IMR-90 (cell line): Measurements from ENCODE around the gene RERE. TPM values are rescaled to one million over a fixed set of nuclear protein-coding genes. Genes with fewer than 3 reads are reported as not detected.

Experiments
- ATAC-seq: fragments of 200-7000 bp; cut with Tn5 transposase; 2 replicates; pipeline ENCODE4 v1.9.1; 2020; ENCODE audit warnings: low read depth, mild to moderate bottlenecking, moderate library complexity
- BruUV-seq: library from RNA; stranded (reverse); fragments of 400-500 nt; replicated peaks from 2 replicates; lab custom pipeline; 2021; lab: Mats Ljungman, UMichigan
- CTCF ChIA-PET: fragments of 300-600 bp; formaldehyde crosslinking; extraction: SDS; loops from one replicate; lab custom pipeline; 2021; ENCODE audit warnings: antibody characterized with exemption; lab: Yijun Ruan, JAX
- POLR2A ChIA-PET: fragments of 300-600 bp; sonication (Branson Sonifier 250); formaldehyde crosslinking; loops from one replicate; lab custom pipeline; 2022; ENCODE audit warnings: antibody characterized with exemption; ENCODE audit not compliant: unreplicated experiment; lab: Charles Lee
- DNase-seq: peaks from one replicate; pipeline ENCODE4 v3.0.0; 2013
- H2AFZ ChIP-seq: replicated peaks from 2 replicates; pipeline ENCODE3; 2013; ENCODE audit warnings: low read length, mild to moderate bottlenecking; ENCODE audit not compliant: poor library complexity
- H2AK5ac ChIP-seq: 2 replicates; pipeline ENCODE4 v1.6.1; 2013; ENCODE audit warnings: low read depth, low read length, inconsistent platforms
- H2AK9ac ChIP-seq: replicated peaks from 2 replicates; pipeline ENCODE3; 2013; ENCODE audit warnings: mild to moderate bottlenecking, low read depth, low read length, moderate library complexity; ENCODE audit not compliant: poor library complexity
- H2BK120ac ChIP-seq: 2 replicates; pipeline ENCODE4 v1.6.1; 2013; ENCODE audit warnings: low read depth, low read length, inconsistent platforms
- H2BK15ac ChIP-seq: 3 replicates; pipeline ENCODE4 v1.6.1; 2013; ENCODE audit warnings: low read depth, low read length, inconsistent platforms
- H2BK20ac ChIP-seq: 2 replicates; pipeline ENCODE4 v1.6.1; 2013; ENCODE audit warnings: low read depth, mild to moderate bottlenecking, inconsistent platforms, low read length, moderate library complexity
- H2BK5ac ChIP-seq: 2 replicates; pipeline ENCODE4 v1.6.1; 2013; ENCODE audit warnings: mild to moderate bottlenecking, low read depth, low read length, inconsistent platforms; ENCODE audit not compliant: poor library complexity, severe bottlenecking
- H3K14ac ChIP-seq: replicated peaks from 2 replicates; pipeline ENCODE4 v1.6.1; 2013; ENCODE audit warnings: low read depth, low read length, inconsistent platforms
- H3K18ac ChIP-seq: 2 replicates; pipeline ENCODE4 v1.6.1; 2013; ENCODE audit warnings: low read depth, low read length, control low read depth
- H3K23ac ChIP-seq: 2 replicates; pipeline ENCODE4 v1.6.1; 2013; ENCODE audit warnings: low read depth, low read length, inconsistent platforms
- H3K27ac ChIP-seq: 2 replicates; pipeline ENCODE4 v1.5.1; 2013; ENCODE audit warnings: mild to moderate bottlenecking, control low read depth, low read length; ENCODE audit not compliant: insufficient read depth
- H3K27me3 ChIP-seq: 2 replicates; pipeline ENCODE4 v1.6.1; 2013; ENCODE audit warnings: low read length; ENCODE audit not compliant: control insufficient read depth, insufficient read depth
- H3K36me3 ChIP-seq: 2 replicates; pipeline ENCODE4 v1.6.1; 2013; ENCODE audit warnings: low read length, mixed read lengths; ENCODE audit not compliant: control insufficient read depth, insufficient read depth
- H3K4ac ChIP-seq: 2 replicates; pipeline ENCODE4 v1.6.1; 2013; ENCODE audit warnings: low read depth, low read length, inconsistent platforms
- H3K4me1 ChIP-seq: 2 replicates; pipeline ENCODE4 v1.6.1; 2013; ENCODE audit warnings: low read length, mixed read lengths; ENCODE audit not compliant: control insufficient read depth, insufficient read depth
- H3K4me2 ChIP-seq: 2 replicates; pipeline ENCODE4 v1.6.1; 2013; ENCODE audit warnings: low read depth, mild to moderate bottlenecking, control low read depth, low read length, moderate library complexity
- H3K4me3 ChIP-seq: 2 replicates; pipeline ENCODE4 v1.5.1; 2013; ENCODE audit warnings: low read depth, mild to moderate bottlenecking, control low read depth, low read length, moderate library complexity; ENCODE audit not compliant: insufficient read depth
- H3K56ac ChIP-seq: 2 replicates; pipeline ENCODE4 v1.6.1; 2013; ENCODE audit warnings: low read length, inconsistent platforms; ENCODE audit not compliant: insufficient read depth; ENCODE audit errors: extremely low read depth
- H3K79me1 ChIP-seq, 2 experiments: 2 replicates each; pipeline ENCODE4 v1.6.1; 2013; ENCODE audit warnings: low read length in 2 of 2, inconsistent platforms in 1 of 2, low read depth in 1 of 2
- H3K9ac ChIP-seq: 2 replicates; pipeline ENCODE4 v1.6.1; 2013; ENCODE audit warnings: low read depth, low read length, control low read depth
- H3K9me1 ChIP-seq: 2 replicates; pipeline ENCODE4 v1.6.1; 2013; ENCODE audit warnings: low read length, inconsistent platforms; ENCODE audit not compliant: insufficient read depth
- H3K9me3 ChIP-seq: 2 replicates; pipeline ENCODE4 v1.6.1; 2013; ENCODE audit warnings: low read length; ENCODE audit not compliant: control insufficient read depth, insufficient read depth
- H4K20me1 ChIP-seq: 2 replicates; pipeline ENCODE4 v1.6.1; 2013; ENCODE audit warnings: low read length, inconsistent platforms; ENCODE audit not compliant: insufficient read depth
- H4K5ac ChIP-seq: 2 replicates; pipeline ENCODE4 v1.6.1; 2013; ENCODE audit warnings: mild to moderate bottlenecking, low read depth, low read length, control low read depth
- H4K8ac ChIP-seq, 2 experiments: 2 replicates each; pipeline ENCODE4 v1.6.1; 2013; ENCODE audit warnings: low read depth in 2 of 2, low read length in 2 of 2, control low read depth in 1 of 2, inconsistent platforms in 1 of 2
- H4K91ac ChIP-seq: 2 replicates; pipeline ENCODE4 v1.6.1; 2013; ENCODE audit warnings: low read depth, low read length, inconsistent platforms; ENCODE audit not compliant: insufficient read depth
- BHLHE40 ChIP-seq: fragments of 150-350 bp; IDR thresholded peaks from 2 replicates; pipeline ENCODE4 v1.6.1; 2016; ENCODE audit warnings: mild to moderate bottlenecking, low read depth, low read length
- CEBPB ChIP-seq: IDR thresholded peaks from 2 replicates; pipeline ENCODE4 v1.6.1; 2012; ENCODE audit warnings: low read depth, low read length, improper control_type of control experiment
- CHD1 ChIP-seq: IDR thresholded peaks from 2 replicates; pipeline ENCODE4 v1.6.1; 2012; ENCODE audit warnings: low read depth, low read length, improper control_type of control experiment
- FOS ChIP-seq: fragments of 150-350 bp; IDR thresholded peaks from 2 replicates; pipeline ENCODE4 v1.6.1; 2016; ENCODE audit warnings: low read depth, low read length
- MAFK ChIP-seq: IDR thresholded peaks from 2 replicates; pipeline ENCODE4 v1.6.1; 2012; ENCODE audit warnings: low read depth, low read length, improper control_type of control experiment
- MAZ ChIP-seq: IDR thresholded peaks from 2 replicates; pipeline ENCODE4 v1.6.1; 2012; ENCODE audit warnings: low read depth, mild to moderate bottlenecking, low read length, improper control_type of control experiment, moderate library complexity, borderline replicate concordance
- MXI1 ChIP-seq: IDR thresholded peaks from 2 replicates; pipeline ENCODE4 v1.6.1; 2012; ENCODE audit warnings: low read depth, mild to moderate bottlenecking, low read length, moderate library complexity, borderline replicate concordance
- NFE2L2 ChIP-seq: fragments of 150-350 bp; IDR thresholded peaks from 2 replicates; pipeline ENCODE4 v1.6.1; 2016; ENCODE audit warnings: low read depth, mild to moderate bottlenecking, low read length
- RAD21 ChIP-seq: IDR thresholded peaks from 2 replicates; pipeline ENCODE4 v1.6.1; 2012; ENCODE audit warnings: low read length, improper control_type of control experiment
- RCOR1 ChIP-seq: IDR thresholded peaks from 2 replicates; pipeline ENCODE4 v1.6.1; 2012; ENCODE audit warnings: mild to moderate bottlenecking, low read length, improper control_type of control experiment; ENCODE audit not compliant: insufficient replicate concordance
- RFX5 ChIP-seq: IDR thresholded peaks from 2 replicates; pipeline ENCODE4 v1.8.0; 2012; ENCODE audit warnings: low read depth, mild to moderate bottlenecking, low read length, moderate library complexity
- SMC3 ChIP-seq: fragments of 150-350 bp; IDR thresholded peaks from 2 replicates; pipeline ENCODE4 v1.6.1; 2016; ENCODE audit warnings: low read depth, mild to moderate bottlenecking, antibody characterized with exemption, low read length, moderate library complexity
- WGBS, 2 experiments: methylation state at CpG; one replicate each; pipeline versions ENCODE4 v1.1.5 to v1.1.7; 2013; ENCODE audit warnings: missing lambda C conversion rate in 2 of 2; ENCODE audit not compliant: insufficient read length in 1 of 2; ENCODE audit errors: extremely low coverage in 2 of 2; 5-methylcytosine and 5-hydroxymethylcytosine counted together
- dilution Hi-C: fragments of 300-500 bp; cut with HindIII; formaldehyde crosslinking; loops from one replicate; pipeline ENCODE4 v1.14.3; 2018; ENCODE audit warnings: low sequenced_read_pairs; ENCODE audit not compliant: unreplicated experiment
- in situ Hi-C: fragments of 300-500 bp; cut with MboI; formaldehyde crosslinking; loops from 3 replicates; pipeline ENCODE4 v1.14.3; 2019; ENCODE audit warnings: low sequenced_read_pairs, inconsistent platforms, mixed read lengths
- intact Hi-C: fragments of 100-400 bp; cut with micrococcal nuclease; formaldehyde crosslinking; loops from 2 replicates; pipeline ENCODE4 v1.10.0; 2022
- polyA plus RNA-seq, 3 experiments: library from polyadenylated mRNA; depleted of rRNA; stranded (reverse); fragments of >200 nt; gene quantifications; 2 replicates each; pipeline ENCODE4 v1.2.3, GENCODE V29; 2012; ENCODE audit warnings: low replicate concordance in 1 of 3
- total RNA-seq: library from RNA; depleted of rRNA; stranded (reverse); fragments of >200 nt; gene quantifications from 2 replicates; pipeline ENCODE4 v1.2.3, GENCODE V29; 2012
- TF ChIP-seq, protein P1 (sequence below): fragments of 150-350 bp; IDR thresholded peaks from 2 replicates; pipeline ENCODE4 v1.6.1; 2017; ENCODE audit warnings: mild to moderate bottlenecking, antibody characterized with exemption, low read length, low read depth
- TF ChIP-seq, protein P2 (sequence below): conservative IDR thresholded peaks from 2 replicates; pipeline ENCODE4 v1.5.1; 2012; ENCODE audit warnings: mild to moderate bottlenecking, low read depth, low read length, improper control_type of control experiment

Gene RERE
- total and polyA plus RNA-seq, 2 of the 4 experiments (the other 2 are of a cell fraction): 11.5 to 25.1 TPM

DNA sequence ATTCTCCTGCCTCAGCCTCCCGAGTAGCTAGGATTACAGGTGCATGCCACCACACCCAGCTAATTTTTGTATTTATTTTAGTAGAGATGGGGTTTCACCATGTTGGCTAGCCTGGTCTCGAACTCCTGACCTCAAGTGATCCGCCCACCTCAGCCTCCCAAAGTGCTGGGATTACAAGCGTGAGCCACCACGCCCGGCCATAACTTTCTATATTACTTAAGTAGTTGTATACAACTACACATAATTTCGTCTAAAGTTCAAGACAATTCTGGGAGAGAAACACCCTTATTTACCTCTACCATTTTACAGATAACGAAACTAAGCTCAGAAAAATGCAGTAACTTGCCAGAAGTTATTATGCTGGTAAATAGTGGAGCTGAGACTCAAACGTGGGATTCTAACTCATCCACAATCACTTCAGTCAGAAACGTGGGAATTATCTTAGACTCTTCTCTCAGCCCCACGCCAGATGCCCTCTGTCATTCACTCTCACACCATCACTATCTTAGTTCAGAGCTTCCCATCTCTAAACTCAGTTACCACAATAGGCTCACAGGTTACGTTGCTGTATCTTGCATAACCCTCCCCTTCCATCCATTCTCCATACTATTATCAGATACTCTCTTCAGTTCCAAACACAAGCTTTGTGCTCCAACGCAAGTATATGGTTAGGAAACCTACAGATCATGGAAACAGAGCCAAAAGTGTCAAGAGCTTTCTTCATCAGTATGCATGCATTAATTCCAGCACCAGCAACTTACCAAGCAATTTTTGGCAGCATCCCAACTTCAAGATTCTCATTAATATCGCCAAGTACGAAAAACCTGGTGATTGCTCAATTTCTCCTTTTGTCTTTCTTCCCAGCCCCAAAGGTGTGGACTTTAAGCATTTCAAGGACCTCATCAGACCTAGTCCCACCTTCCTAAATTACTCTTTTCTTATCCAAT lies 69.3 kb downstream of the RERE start (continued):
- TF ChIP-seq RAD21: no peak
- no peak for TF ChIP-seq RFX5

DNA sequence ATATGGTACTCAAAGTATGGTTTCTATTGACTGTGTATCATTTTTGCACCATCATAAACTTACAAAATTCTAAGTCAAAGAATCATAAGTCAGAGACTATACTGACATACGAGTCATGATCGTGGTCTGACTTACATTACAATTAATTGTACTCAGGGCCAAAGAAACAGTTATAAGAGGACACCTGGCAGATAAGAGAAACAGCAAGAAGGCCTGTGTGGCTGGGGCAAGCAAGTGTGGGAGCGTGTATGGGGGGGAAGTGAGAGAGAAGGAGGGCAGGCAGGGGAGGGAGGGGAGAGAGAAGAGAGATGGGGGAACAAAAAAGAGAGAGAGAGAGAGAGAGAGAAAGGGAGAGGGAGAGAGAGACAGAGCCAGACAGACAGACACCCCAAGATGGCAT lies 70.9 kb downstream of the RERE start:
- Histone ChIP-seq H2BK20ac (no peak overlapping the region), H3K9me3 (no peaks in the 10 kb centered on the region), H3K79me1 (peaks cover 15 to 25% of the 10 kb centered on the region in 2 experiments; a peak in 3 of 4 replicates), H3K4me2 (no peak overlapping the region), H3K4ac (no peak overlapping the region), H2AK9ac (no peak overlapping the region), H2BK5ac (no peak overlapping the region), H3K9ac (no peak overlapping the region), H3K27me3 (no peaks in the 10 kb centered on the region), H3K4me1 (peaks cover 7% of the 10 kb centered on the region), H2AFZ (no peak overlapping the region), H4K91ac (no peak overlapping the region), H3K36me3 (no peaks in the 10 kb centered on the region), H3K14ac (no peak overlapping the region), H4K20me1 (no peaks in the 10 kb centered on the region), H3K18ac (no peak overlapping the region), H2BK15ac (no peak overlapping the region), H3K4me3 (no peak overlapping the region), H2BK120ac (no peak overlapping the region), H3K23ac (no peak overlapping the region), H2AK5ac (no peak overlapping the region), H3K56ac (no peak overlapping the region), H4K8ac (no peak overlapping the region), H3K27ac (no peak overlapping the region), H4K5ac (no peak overlapping the region), H3K9me1 (peaks cover 3% of the 10 kb centered on the region)
- ChIA-PET CTCF (no interaction called here), POLR2A (no interaction called here)
- ATAC-seq (peak; percentile 35; the same call in 1 of the 2 replicates), DNase-seq (peak; percentile 64)
- intact Hi-C loops: no loop called here
- 86% methylated on average over 1 of the region's 3 CpGs; no CpG with 5 or more reads in 1 of the 2 experiments for WGBS, 2 experiments
- no TSS peak for BruUV-seq
- in situ Hi-C loops: no loop called here
- dilution Hi-C loops: no loop called here
- TF ChIP-seq NFE2L2 (no peak), FOS (no peak), RFX5 (no peak), CHD1 (no peak), MAZ (no peak), CEBPB (no peak), RAD21 (no peak), MXI1 (no peak), MAFK (no peak), SMC3 (no peak), RCOR1 (no peak), BHLHE40 (no peak)
- TF ChIP-seq, protein P1, sequence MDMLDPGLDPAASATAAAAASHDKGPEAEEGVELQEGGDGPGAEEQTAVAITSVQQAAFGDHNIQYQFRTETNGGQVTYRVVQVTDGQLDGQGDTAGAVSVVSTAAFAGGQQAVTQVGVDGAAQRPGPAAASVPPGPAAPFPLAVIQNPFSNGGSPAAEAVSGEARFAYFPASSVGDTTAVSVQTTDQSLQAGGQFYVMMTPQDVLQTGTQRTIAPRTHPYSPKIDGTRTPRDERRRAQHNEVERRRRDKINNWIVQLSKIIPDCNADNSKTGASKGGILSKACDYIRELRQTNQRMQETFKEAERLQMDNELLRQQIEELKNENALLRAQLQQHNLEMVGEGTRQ: no peak
- TF ChIP-seq, protein P2, sequence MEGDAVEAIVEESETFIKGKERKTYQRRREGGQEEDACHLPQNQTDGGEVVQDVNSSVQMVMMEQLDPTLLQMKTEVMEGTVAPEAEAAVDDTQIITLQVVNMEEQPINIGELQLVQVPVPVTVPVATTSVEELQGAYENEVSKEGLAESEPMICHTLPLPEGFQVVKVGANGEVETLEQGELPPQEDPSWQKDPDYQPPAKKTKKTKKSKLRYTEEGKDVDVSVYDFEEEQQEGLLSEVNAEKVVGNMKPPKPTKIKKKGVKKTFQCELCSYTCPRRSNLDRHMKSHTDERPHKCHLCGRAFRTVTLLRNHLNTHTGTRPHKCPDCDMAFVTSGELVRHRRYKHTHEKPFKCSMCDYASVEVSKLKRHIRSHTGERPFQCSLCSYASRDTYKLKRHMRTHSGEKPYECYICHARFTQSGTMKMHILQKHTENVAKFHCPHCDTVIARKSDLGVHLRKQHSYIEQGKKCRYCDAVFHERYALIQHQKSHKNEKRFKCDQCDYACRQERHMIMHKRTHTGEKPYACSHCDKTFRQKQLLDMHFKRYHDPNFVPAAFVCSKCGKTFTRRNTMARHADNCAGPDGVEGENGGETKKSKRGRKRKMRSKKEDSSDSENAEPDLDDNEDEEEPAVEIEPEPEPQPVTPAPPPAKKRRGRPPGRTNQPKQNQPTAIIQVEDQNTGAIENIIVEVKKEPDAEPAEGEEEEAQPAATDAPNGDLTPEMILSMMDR: no peak
